HG03159 (cell line): ENCODE measurements around the gene MCF2L.
"Not testable (repeated sequence)": the region's sequence is repeated elsewhere in the genome, so short reads cannot be mapped to it uniquely, and the experiment has no call there.

Source experiments
- ATAC-seq: cut with Tn5 transposase; IDR thresholded peaks from one replicate; pipeline ENCODE4 v1.9.1; 2021; ENCODE audit warnings: mild to moderate bottlenecking, moderate library complexity; ENCODE audit not compliant: unreplicated experiment

The MCF2L gene

DNA sequence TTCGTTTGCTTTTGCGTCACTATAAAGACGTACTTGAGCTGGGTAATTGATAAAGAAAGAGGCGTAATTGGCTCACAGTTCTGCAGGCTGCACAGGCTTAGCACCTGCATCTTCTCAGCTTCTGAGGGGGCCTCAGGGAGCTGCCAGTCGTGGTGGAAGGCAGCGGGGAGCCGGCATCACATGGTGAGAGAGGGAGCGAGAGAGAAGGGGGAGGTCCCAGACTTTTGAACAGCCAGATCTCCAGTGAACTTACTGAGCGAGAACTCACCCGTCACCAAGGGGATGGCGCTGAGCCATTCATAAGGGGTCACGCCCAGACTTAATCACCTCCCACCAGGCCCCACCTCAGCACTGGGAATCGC lies 77.8 kb downstream of the MCF2L start:
- no peak for ATAC-seq

DNA sequence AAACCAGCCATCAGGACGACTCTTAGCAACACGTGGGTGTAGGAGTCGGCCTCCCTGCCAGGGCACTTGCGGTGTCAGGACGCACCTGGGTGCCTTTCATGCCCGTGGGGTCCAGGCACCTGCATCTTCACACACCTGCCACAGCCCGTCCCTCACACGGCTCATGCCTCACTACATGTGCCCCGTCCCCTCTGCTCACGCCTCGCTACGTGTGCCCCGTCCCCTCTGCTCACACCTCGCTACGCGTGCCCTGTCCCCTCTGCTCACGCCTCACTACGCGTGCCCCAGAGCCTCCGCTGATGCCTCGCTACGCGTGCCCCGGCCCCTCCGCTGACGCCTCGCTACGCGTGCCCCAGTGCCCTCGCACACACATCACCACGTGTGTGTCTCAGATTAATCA lies 78.6 kb downstream of the MCF2L start:
- ATAC-seq: no peak

DNA sequence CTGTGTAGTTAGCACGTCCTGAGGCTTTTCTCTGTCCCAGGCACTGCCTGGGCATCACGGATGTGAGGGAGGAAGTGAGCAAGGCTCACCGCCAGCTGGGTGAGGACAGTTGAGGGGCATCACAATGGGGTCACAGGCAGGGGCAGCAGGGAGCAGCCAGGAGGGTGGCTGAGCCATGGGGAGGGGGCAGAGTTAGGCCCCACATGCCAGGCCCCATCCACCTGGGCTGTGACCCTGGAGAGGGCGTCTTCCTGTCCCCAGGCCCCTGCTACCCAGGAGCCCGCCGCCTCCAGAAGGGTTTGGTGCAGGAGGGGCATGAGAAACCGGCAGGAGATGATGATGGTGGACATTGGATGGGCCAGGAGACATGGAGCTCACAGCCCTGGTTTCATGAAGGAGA lies 79.8 kb downstream of the MCF2L start:
- no peak for ATAC-seq

DNA sequence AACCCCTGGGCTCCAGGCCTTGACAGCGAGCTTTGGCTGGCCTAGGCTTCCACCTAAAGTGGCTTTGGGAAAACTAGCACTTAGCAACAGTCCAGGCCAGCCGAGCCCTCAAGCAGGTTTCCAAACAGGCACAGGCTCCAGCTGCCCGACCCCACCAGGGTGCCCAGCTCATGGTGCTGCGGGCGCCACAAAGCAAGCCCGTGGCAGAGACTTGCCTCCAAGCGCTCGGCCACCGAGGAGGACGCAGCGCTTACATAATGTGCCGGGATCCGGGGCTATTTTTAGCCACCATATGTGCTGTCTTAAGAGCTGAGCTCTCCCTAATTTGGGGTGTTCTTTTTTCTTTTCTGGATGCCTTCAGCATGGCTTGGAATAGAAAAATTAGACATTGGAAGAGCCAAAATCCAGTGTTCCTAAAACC lies 80.5 kb downstream of the MCF2L start:
- ATAC-seq: no peak

DNA sequence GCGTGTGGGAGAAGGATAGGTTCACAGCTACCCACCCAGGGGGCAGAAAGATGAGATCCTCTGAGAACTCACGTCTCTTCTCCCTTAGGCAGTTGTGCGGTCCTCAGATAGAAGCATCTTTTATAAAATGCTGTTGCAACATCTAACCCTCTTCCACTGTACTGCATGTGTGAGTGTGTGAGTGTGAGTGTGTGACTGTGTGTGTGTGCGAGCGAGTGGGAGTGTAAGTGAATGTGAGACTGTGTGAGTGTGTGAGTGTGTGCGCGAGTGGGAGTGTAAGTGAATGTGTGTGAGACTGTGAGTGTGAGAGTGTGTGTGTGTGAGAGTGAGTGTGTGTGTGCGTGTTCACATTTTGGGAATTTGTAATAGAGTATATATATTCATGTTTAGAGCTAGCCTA lies 81.0 kb downstream of the MCF2L start:
- ATAC-seq: no peak

DNA sequence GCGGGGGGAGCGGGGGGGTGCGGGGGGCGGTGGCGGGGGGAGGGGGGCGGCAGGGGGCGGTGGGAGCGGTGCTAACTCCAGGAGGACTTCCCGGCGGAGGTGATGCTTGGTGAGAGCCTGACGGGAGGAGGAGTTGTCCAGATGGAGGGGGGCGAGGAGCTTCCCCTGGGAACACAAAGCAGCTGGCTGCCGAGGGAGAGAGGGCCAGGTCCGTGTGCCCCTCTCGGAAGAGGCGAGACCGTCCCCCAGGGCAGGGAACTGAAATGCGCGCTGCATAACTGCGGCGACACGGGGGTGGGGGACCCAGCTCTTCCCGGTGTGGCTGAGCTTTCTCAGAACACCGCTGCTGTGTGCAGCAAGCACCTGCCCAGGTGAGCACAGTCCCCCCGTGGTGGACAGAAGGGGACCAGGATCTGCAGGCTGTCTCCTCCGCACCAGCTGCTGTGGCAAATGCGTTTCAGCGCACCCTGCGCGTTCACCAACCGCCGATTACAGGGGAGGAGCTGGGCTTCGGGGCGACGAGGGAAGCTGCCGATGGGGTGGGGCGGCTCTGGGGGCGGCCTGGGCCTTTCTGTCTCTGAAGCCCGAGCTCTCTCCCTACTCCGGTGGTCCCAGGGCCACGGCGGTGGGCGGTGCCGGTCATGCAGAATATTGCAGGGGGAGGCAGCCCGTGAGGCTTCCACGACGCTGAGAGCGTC lies 81.9 kb downstream of the MCF2L start:
- ATAC-seq: no peak

DNA sequence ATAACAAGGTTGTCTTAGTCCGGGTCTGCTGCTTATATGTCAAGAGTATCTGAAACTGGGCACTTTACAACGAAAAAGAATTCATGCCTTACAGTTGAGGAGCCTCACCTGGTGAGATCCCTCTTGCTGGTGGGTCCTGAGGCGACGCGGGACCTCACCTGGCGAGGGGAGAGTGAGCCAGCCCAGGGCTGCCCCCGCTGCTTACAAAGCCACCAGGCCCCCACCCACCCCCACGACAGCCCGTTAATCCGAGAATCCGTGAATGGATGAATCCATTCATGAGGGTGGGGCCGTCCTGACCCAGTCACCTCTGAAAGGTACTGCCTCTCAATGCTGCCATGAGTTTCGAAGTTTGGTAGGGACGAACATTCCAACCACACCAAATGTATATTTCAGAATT lies 82.6 kb downstream of the MCF2L start:
- ATAC-seq: no peak

DNA sequence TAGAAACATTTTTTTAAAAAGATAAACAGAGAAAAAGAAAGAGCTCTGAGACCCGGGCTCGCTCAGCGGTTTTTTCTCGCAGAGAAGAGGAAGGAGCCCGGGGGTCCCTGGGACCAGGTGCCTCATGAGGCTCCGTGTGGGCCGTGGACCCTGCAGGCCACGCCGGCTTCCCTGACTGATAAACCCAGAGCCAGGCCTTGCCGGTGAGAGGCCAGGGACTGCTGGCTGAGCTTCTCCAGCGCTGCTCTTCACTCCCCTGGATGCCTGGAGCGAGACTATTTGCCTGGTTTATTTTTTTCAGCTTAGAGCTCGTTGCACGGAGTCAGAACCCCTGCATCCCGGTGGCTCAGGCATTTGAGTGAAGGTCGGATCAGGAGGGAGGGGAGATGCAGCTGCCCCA lies 83.2 kb downstream of the MCF2L start:
- ATAC-seq: no peak

DNA sequence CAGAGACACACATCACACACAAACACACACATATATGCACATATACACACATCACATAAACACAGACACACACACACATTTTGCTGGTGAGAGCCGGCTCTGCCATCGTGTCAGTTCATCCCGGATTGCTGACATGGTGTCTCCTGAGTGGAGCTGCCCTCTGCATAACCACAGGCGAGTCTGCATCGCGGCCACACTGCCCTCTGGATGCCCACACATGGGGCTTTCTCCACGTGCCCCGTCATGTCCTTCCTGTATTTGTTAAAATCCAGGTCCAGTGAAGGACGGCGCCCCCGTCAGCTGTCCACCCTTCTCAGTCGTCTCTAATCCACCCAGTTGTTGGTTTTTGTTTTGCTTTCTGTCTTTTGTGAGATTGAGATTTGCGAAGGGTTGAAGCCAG lies 84.0 kb downstream of the MCF2L start:
- ATAC-seq: no peak

DNA sequence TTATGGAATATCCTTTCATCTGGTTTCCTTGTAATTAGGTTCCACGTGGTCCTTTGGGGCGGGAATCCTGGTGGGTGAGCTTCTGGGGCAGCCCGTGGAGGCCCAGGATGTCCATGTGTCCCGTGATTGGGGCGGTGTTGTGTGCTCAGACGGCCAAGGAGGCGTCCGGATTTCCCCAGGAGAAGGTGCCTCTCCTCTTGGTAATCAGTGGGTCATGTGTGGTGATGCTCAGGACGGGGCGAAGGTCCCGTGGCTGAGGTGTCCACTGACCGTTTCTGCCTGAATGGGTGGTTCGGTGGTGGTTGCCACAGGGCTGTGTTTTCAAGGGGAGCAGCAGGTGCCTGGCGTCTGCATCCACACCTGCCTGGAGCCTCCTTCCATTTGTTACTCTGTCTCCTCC lies 84.4 kb downstream of the MCF2L start:
- ATAC-seq: no peak

DNA sequence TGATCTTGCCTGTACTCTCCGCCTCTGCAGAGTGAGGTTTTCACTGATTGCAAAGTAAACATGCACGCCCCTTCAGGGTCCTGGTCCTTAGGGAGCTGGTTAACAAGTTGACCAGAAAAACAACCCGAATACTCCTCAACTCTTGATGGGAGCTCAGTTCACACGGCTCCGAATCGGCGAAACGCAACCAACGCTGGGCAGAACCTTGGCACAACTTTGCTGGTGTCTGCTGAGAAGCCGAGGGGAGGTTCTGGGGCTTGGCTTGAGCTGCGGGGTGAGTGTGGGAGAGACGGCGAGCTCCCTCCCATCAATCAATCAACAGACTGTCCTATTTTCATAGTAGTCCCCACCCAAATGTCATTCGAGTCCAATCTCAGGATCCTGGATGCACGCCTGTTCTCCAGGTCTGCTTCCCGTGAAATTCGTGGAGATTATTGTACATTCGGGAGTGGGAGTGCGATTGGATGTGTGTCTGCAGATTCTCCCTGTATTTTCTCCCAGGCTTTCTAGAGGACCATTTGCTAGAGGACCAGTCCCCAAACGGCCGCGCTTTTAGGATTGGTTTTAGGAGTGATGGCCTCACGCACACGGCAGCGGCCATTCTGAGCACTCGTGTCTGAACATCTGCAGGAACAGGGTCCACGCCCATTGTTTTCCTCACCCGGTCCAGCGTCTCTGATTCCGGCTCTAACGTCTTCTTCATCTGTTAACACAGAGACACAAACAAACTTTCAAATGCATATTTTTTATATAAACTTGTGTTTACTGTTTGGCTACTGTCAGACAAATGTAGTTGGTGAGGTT lies 85.0 kb downstream of the MCF2L start:
- no peak for ATAC-seq

DNA sequence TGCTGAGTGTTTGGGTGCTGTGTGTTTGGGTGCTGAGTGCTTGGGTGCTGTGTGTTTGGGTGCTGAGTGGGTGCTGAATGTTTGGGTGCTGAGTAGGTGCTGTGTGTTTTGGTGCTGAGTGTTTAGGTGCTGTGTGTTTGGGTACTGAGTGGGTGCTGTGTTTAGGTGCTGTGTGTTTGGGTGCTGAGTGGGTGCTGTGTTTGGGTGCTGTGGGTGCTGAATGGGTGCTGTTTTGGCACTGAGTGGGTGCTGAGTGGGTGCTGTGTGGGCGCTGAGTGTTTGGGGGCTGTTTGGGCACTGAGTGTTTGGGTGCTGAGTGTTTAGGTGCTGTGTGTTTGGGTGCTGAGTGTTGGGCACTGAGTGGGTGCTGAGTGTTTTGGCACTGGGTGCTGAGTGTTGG lies 88.1 kb downstream of the MCF2L start:
- ATAC-seq: no peak

DNA sequence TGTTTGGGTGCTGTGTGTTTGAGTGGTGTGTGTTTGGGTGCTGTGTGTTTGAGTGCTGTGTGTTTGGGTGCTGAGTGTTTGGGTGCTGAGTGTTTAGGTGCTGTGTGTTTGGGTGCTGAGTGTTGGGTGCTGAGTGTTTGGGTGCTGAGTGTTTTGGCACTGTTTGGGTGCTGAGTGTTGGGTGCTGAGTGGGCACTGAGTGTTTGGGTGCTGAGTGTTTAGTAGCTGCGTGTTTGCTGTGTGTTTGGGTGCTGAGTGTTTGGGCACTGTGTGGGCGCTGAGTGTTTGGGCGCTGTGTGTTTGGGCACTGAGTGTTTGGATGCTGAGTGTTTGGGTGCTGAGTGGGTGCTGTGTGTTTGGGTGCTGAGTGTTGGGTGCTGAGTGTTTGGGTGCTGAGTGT lies 88.5 kb downstream of the MCF2L start:
- not testable (repeated sequence) for ATAC-seq

DNA sequence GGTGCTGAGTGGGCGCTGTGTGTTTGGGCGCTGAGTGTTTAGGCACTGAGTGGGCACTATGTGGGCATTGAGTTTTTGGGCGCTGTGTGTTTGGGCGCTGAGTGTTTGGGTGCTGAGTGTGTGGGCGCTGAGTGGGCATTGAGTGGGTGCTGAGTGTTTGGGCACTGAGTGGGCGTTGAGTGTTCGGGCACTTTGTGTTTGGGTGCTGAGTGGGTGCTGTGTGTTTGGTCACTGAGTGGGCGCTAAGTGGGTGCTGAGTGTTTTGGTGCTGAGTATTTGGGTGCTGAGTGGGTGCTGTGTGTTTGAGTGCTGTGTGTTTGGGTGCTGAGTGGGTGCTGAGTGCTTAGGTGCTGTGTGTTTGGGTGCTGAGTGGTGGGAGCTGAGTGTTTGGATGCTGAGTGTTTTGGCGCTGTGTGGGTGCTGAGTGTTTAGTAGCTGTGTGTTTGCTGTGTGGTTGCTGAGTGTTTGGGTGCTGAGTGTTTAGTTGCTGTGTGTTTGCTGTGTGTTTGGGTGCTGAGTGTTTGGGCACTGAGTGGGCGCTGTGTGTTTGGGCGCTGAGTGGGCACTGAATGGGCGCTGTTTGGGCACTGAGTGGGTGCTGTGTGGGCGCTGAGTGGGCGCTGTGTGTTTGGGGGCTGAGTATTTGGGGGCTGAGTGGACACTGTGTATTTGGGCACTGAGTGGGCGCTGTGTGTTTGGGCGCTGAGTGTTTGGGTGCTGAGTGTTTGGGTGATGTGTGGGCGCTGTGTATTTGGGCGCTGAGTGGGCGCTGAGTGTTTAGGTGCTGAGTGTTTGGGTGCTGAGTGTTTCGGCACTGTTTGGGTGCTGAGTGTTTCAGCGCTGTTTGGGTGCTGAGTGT lies 89.3 kb downstream of the MCF2L start:
- no peak for ATAC-seq

DNA sequence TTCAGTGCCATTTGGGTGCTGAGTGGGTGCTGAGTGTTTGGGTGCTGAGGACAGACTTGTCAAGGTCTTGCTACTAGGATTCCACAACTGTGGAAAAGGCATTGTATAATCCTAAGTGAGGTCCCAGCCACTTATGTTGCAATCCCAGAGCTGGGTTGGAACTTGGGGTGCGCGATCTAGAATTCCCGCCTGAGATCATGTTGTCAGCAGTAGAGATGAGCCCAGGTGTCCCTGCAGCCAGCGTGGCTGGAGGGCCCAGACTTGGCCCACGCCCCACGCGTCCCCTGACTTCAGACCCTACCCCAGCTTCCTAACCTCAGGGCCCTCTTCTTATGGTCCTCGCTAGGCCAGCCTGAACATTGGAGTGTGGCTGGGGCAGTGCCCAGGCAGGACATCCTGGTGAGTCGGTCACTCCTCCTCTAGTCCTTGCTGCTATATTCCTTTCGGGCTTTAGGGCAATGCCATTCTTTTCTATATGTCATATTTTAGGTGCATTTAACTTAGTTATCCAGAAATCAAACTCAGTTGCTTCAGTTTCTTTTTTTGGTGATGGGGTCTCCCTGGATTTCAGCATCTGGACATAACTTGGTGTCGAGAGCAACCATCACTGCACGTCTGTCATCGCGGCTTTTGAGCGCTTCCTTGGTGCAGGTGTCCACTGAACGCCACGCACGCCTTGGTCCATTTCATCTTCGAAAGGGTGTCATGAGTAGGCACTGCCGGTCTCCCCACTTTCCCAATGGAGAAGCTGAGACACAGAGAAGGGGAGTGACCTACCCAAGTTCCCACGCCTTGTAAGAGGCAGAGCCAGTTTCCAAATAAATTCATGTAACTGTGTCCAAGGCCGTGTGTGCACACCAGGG lies 90.2 kb downstream of the MCF2L start:
- no peak for ATAC-seq

DNA sequence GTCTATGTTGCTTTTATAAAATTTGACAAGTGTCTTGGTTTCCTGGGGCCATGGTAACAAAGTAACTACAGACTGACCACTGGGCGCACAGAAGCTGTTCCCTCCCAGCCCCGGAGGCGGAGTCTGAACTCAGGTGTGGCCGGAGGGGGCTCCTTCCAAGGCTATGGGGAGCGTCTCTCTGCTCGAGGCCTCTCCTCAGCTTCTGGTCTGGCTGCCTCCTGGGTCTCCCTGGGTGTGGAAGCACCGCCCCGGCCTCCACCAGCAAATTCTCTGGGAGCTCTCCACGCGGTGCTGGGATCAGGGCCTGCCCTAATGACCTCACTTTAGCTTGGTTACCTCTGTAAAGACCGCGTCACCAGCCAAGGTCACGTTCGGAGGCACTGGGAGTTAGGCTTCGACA lies 90.9 kb downstream of the MCF2L start:
- ATAC-seq: no peak

DNA sequence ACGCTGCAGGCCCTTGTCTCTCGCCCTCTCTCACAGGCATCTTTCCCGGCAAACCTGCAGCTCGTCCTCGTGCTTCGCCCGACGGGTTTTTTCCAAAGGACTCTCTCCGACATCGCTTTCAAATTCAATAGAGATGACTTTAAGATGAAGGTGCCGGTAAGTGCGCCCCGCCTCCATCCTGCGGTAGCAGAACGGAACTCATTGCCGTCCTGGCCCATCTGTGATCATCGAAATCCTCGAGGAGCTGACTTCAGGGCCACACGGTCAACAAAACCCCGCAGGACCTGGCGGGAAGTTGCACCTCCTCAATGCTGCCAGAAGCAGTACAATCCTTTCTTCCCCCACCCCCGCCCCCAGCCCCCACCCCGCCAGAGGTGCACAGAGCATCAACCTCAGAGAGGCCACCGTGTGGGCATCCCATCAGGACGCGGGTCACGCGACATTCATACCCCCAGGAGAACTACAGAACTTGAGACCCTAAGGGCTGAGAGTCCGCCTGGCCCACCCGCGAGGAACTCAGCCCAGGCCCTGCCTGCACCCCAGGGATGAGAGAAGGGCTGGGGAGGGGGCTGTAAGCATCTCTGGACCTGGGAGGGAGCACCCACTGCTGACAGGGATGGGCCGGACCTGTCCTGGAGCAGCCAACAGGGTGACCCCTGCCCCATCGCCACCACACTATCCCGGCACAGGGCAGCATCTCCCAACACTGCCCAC lies 91.7 kb downstream of the MCF2L start:
- ATAC-seq: no peak

DNA sequence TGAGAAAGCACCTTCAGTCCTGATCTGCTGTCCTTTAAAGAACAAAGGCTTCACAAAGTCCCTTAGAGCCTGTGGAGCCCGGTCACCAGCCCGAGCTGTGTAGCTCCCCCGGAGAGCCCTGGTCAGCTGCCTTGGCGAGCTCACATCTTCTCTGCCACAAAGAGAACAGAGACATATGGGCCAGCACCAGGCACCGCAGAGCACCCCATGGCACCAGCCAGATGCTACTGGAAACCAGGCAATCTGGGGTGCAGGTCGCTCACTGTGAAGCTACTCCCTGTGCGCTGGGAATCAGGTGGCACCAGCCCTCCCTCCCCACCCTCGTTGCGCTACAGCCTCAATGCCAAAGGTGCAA lies 92.2 kb downstream of the MCF2L start:
- ATAC-seq: no peak

DNA sequence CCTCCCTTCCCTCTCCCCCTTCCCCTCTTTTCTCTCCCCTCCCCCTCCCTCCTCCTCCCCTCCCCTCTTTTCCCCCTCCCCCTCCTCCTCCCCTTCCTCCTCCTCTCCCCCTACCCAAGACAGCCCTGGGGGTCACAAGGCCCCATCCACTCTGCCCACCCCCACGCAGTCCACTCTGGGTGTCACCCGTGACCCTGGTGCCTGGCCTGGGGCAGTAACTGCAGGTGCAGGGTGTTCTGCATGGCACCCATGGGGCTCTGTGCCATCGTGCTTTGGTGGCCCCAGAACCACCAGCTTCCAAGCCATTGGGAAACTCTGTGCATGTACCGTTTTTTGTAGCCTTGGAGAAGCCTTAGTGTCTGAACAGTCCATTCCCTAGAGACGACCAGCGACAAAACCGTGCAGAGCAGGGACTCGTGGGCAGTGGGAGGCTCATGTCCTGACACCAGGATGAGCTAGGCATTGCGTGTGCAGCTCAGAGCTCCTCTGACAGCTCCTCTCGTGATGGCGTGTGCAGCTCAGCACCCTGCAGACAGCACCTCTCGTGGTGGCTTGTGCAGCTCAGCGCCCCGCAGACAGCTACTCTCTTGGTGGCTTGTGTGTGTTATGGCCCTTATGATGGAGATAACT lies 92.9 kb downstream of the MCF2L start:
- ATAC-seq: no peak

DNA sequence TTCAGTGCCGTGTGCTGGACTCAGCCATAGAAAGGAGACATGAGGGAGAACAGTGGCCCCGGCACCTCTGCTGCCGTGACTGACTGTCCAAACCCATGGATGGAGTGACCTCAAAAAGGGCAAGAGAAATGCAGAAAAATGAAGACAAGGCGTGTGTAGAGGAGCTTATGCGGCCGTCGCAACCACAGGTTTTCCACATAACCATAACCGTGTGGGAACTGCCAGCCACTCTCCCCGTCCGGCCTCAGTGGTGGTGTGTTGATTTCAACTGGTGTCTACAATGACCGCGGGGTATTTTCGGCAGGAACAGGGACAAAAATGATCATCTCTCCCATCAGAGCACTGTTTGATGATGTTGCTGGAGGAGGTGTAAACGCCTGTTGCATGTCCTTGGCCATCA lies 93.7 kb downstream of the MCF2L start:
- ATAC-seq: no peak
